ENCODE measurements around the gene ARHGAP10.

Gene ARHGAP10

DNA sequence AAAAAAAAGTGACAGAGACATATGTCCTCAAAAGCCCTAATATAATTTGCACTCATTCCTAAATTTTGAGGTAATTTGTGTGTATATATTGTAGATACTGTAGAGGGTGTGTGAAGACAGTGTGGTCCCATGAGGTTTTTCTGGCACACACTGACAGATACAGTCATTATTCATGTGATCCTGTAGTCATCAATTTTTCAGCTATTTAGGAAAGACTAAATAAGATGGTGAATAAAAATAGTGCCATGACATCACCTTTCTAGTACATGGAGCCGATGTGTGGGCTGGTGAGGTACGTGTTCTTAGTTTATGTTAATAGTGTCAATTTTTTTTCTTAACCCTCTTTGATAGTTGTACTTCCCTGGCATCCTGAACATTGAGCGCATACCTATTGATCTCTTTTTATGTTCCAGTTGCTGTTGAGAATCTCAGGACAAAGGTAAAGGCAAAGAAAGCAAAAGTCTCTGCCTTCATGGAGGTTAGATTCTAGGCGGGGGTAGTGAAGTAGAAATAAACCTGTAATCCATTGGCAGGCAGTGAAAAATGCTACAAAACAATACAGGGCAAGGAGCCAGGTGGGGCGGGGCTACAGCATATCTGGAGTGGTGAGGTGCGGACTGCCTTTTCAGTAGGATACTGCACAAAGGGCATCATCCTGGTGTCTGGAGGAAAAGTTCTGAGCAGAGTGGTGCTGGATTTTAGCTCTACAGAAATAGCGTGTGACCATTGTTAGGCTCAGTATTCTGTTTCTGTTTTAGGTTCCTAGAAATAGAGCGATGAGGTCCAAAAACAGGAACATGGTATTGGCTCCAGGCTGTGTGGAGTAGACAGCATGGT is 93.8 kb downstream of the ARHGAP10 start:
- DNase-seq (ENCODE audit: low read depth, low spot score), result no peak

DNA sequence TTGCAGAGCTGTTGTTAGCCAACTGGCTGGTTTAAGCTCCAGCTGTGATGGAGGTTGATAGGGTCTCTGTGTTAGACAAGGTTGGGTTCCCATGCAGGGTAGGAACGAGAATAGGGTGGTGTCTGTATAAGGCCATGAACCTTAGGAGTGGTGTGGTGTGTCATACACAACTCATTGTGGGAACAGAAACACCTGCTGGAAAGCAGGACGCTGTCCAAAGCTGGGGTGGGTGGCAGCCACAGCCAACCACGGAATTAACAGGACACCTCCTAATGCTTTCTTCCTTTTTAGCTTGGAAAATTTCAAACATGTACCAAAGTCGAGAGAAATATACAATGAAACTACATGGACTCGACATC is 94.4 kb downstream of the ARHGAP10 start:
- DNase-seq (ENCODE audit: low read depth, low spot score), result no peak

DNA sequence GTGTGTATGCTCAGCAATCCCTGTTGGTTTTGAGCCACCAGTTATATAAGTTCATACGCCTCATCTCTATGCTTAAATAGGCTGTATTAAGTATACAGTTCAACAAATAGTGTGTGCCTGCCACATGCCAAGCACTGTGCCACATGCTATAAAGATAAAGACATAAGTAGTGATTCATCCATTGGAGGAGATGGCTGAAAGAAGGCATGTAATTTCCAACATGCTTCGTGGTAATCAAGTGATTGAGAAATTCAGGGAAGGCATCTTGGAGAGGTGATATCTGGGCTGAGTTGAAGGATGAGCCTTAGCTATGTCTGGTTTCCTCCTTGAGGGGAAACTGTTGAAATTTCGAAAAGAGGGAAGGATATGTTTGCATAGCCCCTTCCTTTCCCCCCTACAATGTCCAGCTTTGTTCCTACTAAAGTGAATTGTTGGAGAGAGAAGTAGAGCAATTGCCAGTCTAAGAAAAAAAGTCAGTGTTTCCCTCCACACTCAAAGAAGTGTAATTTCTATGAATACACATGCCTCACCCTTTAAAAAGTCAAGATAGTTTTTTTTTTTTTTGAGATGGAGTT is 96.5 kb downstream of the ARHGAP10 start:
- DNase-seq (ENCODE audit: low read depth, low spot score), result no peak

DNA sequence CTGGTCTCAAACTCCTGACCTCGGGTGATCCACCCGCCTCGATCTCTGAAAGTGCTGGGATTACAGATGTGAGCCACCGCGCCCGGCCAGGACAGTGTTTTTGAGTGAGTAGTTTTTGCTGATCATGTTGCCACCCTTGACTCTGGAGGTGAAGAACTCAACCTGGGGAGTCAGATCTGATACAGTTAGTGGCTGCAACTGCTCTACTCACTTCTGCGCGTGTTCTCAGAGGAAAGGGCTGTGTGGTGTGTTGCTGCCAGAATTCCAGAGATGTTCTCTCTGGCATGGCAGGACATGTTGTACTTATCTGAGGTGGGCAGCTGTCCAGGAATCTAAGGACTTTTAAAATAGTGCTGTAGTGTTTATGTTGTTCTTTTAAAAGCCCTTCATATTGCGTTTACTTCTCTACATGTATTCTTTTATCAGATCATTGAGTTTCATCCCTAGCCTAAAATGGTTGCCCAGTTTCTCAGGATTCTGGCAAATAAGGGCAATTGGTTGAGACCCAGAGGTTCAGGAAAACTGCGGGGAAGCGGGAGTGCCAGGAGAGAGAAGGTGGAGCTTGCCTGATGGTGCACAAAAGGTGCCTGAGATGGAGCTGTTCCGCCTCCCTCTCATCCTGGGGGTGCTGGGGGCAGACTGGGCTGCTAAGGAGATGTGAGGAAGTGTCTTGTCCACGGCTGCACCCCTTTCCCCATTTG is 97.7 kb downstream of the ARHGAP10 start:
- peak; percentile 68 for DNase-seq (ENCODE audit: low read depth, low spot score)

DNA sequence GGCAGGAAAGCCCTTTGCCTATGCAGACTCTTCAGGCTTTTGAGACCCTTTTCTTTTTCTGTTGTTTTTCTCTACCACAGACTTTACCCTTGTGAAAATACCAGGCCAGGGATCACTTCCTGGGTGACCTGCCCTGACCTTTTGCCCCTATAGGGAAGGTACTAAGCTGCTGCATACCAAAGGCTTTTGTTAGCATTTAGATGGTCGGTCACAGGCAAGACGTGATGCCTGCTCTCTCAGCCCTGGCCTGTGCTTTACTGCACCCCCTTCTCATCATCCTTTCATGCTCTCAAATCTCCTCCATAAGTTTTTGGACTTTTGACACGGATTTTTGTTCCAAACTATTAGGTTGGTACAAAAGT is 98.2 kb downstream of the ARHGAP10 start:
- DNase-seq (ENCODE audit: low read depth, low spot score), result no peak

DNA sequence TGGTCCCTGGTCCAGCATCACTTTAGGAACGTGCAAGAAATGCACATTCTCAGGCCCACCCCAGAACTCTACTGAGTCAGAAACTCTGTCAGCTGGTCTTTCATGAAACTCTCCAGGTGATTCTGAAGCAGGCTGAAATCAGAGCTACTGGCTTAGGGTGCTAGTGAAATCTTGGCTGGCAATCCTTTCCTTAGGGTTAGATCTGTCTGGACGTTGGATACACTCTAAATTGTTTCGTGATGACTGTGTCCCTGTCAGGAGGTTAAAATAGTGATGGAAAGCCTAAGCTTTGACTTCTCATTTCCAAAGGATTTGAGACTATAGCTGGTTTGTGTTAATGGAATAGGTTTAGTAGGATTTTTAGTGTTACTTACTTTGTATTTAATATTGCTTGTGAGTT is 99.1 kb downstream of the ARHGAP10 start:
- no peak for DNase-seq (ENCODE audit: low read depth, low spot score)

DNA sequence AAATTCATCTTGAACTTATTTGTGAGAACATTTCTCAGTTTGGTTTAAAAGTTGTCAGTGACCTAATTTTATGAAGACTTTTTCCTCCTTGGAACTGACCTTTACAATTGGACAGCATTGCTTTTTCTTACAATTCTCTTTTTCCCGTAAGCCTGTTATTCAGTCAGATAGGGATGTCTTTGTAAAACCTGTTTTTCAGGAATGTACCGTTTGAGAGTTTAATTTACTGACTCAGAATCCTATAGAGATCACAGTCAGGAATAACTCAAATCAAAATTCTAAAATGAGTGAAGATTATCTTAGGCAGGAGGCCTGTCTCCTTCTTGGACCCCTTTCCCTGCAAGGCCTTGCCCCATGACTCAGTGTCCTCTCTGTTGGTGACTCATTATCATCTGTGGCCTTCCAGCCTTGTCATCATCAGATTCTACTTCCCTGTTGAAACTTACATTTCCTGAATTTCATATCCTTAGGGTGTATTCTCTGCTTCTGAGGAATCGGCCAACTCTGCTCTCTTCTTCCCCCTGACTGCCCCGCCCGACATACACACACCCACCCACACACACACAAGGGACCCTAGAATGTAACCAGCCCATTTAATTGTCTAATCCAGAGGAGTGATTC is 99.8 kb downstream of the ARHGAP10 start:
- no peak for DNase-seq (ENCODE audit: low read depth, low spot score)

DNA sequence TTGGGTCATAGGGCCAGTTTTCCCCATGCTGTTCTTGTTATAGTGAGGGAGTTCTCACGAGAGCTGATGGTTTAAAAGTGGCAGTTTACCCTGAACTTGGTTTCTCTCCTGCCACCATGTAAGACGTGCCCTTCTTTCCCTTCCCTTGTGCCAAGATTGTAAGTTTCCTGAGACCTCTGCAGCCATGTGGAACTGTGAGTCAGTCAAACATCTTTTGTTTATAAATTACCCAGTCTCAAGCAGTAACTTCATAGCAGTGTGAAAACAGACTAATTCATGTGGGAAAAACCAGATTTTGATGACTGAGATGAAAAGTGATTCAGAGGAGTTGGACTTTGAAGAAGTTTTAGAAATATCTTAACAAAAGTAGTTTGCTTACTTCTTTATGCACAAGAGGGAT is 101.4 kb downstream of the ARHGAP10 start:
- no peak for DNase-seq (ENCODE audit: low read depth, low spot score)

DNA sequence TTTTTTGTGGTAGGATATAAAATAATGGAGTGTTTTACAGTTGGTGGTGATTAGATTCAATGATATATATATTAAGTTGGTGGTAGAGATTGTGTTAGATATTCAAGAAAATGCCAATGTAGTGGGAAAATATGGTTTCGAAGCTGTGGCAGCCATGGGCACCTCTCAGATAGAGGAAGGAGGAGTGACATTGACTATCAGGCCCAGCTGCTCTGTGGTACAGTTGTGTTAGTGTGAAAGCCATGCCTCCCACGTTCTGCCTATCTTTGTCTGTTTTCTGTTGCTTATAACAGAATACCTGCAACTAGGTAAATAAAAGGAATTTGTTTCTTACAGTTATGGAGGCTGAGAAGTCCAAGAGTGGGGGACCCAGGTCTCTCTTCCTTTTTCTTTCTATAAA is 101.9 kb downstream of the ARHGAP10 start:
- DNase-seq (ENCODE audit: low read depth, low spot score), result no peak

DNA sequence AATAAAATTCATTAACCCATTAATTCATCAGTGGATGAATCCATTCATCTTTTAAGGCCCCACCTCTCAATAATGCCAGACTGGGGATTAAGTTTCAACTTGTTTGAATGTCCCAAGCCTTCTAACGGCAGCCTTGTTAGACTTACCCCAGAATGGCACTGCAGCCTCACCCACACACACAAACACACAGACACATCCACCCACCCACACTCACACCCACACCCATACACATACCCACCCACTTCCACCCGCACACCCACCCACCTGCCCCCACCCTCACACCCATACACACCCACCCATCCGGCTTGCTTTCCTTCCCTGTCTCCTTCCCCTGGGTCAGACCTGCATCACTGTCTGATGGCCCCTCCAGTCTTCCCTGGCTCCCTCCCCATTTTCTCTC is 102.6 kb downstream of the ARHGAP10 start:
- no peak for DNase-seq (ENCODE audit: low read depth, low spot score)

DNA sequence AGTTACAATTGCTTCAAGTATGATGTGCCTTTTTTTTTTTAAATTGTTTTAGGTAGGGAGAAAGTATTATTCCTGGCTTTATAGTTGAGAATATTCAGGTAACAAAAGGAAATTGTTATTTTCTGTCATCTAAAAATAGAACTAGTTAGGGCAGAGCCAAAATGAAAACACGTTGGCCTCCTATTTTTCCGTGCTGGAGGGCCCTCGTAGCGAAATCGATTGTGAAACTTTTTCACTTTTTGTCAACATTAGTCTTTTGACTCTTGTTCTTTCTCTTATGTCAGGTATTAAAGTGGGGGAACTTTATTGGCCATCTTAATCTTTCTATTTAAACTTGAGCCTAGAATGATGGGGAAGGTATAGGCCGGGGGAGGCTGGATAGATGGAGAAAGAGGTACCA is 104.9 kb downstream of the ARHGAP10 start:
- no peak for DNase-seq (ENCODE audit: low read depth, low spot score)

DNA sequence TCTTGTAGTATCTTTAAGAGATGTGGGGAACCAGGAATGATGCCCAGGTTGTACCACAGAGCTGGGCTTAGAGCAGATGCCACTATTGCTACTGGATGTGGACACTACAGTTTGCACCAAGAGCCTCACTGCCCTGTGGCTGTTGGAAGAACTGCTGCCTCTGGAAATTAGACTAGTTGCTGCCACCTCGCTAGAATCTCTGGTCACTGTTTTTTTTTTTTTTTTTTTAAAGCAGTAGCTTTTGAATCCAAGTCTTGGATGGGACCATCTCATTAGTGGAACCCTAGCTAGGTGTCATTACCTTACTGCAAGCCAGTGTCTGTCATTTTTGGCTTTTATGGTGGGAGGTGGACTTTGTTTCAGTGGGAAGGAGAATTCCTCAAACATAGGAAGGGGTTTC is 105.5 kb downstream of the ARHGAP10 start:
- DNase-seq (ENCODE audit: low read depth, low spot score), result no peak

DNA sequence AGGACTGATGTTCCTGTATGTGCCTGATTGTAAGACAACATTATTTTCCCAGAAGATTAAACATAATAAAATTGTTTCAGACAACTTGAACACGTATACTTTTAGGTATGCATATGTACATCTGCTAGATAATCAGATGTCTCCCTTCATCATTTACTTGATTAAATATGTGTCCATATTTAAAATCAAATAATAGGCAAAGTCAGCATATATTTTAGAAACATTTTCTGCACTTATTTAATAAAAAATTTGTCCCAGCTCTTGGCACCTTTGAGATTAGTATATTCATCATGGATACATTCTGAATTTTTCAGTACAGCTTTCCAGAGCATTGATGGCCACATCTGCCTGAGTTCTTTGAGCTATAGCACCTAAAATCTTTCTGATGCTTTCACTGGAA is 106.0 kb downstream of the ARHGAP10 start:
- DNase-seq (ENCODE audit: low read depth, low spot score), result no peak

DNA sequence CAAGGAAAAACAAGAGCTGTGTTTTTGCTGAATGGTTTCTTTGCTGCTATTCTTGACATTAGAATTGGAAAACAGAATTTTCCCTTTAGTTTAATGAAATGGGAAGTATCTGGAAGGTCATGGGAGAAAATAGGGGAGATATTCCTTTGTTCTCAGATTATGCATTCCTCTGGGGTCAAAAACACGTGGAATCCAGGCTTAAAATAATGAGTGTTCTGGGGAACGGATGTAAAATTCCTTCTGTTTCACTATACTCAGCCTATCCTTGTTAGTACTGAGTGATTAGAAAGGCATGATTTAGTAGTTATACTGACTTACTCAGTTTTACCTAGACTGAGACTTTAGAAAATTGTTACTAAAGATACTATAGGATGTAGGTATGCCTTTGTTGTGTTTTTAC is 107.3 kb downstream of the ARHGAP10 start:
- no peak for DNase-seq (ENCODE audit: low read depth, low spot score)

DNA sequence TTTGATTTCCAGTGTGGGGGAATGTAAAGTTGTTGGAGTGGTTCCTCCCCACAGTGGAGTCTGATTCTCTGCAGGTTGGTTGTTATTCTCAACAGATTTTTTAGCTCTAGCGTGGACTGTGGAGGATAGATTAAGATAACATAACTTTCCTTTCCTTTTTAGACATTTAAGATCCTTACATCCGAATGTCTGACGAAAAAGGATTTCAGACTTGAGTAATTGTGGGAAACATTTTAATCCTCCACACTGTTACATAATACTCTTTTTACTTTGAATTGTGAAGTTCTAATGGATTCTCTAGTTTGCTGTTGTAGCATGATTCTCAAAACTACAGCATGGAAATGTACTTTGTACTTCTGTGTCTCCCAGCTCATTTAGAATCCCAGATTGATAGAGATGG is 107.8 kb downstream of the ARHGAP10 start:
- DNase-seq (ENCODE audit: low read depth, low spot score), result no peak

DNA sequence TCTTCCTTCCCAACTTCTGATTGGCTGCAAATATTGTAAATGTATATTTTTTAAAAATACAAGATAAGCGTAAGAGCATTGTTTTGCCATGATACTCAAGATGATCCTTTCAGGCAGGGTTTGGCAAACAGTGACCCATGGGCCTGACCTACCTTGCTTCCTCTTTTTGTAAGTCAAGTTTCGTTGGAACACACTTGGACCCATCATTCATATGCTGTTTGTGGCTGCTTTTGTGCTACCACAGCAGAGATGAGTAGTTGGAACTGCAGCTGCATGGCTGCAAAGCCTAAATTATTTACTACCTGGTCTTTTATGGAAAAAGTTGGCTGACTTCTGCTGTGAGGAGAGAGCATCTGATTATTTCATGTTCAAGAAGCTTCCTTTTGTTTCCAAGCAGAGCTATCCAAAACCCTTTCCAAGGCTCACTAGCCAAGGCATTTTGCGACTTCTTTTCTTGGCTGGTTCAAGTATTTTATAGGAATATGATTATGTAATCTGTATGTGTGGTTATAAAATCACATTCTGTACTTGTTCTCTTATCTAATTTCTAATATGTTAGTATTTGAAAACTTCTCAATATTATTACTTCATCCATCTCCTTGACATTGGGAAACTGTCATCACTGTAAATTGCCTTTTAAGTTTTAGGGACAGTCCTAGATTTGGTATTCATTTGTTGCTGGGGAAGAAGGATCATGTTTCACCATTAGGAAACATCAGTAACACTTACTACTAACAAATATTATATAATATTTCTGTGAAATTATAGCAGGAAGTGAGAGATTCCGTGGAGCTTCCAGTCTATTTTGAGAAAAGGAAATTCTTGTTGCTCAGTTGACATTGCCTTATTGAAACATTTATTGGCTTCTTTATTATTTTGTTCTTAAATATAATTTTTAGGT is 109.2 kb downstream of the ARHGAP10 start:
- no peak for DNase-seq (ENCODE audit: low read depth, low spot score)

DNA sequence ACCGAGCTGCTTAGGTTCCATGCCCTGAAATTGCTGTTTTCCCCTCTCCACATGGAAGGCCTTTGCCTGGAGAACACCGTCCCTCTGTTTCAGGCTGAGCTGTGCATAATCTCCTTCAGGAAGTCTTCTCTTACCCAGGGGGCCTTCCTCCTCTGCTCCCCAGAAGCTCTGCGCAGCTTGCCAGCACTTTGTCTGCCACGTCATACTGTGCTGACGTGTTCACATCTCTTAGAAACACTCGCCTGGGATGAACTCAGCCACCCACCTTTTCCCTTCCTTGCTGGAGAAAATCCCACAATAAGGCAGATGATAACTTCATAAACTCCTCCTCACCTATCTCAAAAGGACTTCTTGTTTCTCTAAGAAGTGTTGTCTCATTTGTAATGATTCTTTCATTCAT is 110.7 kb downstream of the ARHGAP10 start:
- DNase-seq (ENCODE audit: low read depth, low spot score), result no peak

DNA sequence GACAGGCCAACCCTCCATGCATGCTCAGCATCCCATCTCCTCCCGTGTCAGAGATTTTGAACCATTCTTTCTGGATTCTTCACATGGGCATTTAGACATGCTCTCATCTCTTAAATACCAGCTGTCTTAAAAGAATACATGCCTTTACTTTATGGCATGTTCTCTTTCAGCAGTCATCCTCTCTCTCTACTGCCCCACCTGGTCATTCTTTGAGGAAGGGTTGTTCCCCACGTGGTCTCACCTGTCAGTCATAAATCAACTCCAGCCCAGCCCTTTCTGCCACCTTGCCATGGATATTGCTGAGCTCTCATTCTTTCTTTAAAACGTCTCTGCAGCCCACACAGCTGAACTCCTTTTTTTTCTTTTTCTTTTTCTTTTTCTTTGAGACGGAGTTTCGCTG is 111.3 kb downstream of the ARHGAP10 start:
- DNase-seq (ENCODE audit: low read depth, low spot score), result no peak

DNA sequence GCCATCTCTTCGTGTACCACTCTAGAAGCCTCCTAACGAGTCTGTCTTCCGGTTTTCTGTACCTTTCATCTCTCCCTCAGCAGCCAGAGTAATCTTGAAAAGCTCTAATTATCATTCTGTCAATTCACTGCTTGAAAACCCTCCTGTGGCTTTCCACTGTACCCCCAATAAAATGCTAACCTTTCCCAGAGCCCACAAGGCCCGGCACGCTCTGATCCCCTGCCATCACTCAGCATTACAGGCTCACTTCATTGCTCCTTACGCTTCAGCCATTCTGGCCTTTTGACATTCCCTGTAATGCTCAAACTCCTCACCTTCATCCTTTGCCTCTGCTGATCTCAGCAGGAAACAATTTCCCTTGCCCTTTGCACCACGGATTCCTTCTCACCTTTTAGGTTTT is 112.9 kb downstream of the ARHGAP10 start:
- no peak for DNase-seq (ENCODE audit: low read depth, low spot score)

DNA sequence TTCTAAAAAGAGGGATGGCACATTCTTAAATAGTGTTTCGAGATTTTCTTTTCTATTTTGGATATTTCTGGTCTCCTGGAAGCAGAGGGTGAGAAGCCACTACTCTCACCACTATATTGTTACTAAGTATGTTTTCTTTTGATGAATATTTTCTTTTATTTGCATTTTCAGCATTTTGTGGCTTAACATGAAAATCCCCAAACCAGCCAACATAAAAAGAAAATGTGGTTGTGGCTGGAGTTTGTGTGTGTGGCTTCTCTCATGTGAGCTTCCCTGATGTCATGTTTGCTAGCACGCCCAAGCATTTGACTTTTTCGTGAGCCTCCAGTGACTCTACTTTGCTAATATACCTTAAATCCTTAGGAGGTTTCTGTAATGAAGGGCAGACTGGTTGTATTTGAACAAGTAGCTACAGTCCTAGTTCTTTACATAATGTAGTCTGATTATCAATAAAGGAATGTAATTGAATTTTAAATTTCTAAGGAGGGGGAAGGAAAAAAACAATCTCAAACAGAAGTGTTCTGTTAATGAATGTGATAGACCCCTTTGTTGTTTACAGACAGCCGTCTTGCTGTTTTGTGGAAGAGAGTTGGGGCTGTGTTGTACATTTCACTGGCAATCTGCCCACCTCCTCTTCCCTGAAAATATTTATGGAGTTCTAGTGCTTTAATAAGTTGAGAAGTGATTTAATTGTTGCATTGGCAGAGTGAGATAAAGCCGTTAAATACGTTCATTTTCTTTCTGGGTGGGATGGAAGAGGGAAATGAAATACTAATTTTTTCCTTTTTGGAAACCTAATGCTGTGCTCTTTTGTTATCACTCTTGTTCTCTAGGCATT is 114.6 kb downstream of the ARHGAP10 start:
- no peak for DNase-seq (ENCODE audit: low read depth, low spot score)
